Caco-2 (cell line): ENCODE data around the gene ATG2A. TPM values are rescaled to one million over a fixed set of nuclear protein-coding genes. Genes with fewer than 3 reads are reported as not detected.
A peak's percentile ranks its signal among the peaks of the same experiment; 100 is the strongest.

Source experiments
- BruUV-seq: library from RNA; stranded (reverse); fragments of 400-500 nt; replicated peaks from 2 replicates; lab custom pipeline; 2021; lab: Mats Ljungman, UMichigan
- CTCF ChIA-PET: fragments of 300-600 bp; sonication (Branson Sonifier 250); formaldehyde crosslinking; loops from one replicate; lab custom pipeline; 2022; ENCODE audit warnings: antibody characterized with exemption; lab: Charles Lee
- POLR2A ChIA-PET: fragments of 300-600 bp; sonication (Branson Sonifier 250); formaldehyde crosslinking; loops from one replicate; lab custom pipeline; 2022; ENCODE audit warnings: antibody characterized with exemption; lab: Charles Lee
- DNase-seq, 2 experiments: peaks; one replicate each; pipeline versions ENCODE4 v3.0.0 to v3.0.0-alpha.2; 2020 to 2022
- H3K27me3 ChIP-seq: replicated peaks from 2 replicates; pipeline ENCODE4 v1.6.0; 2011; ENCODE audit warnings: low read length; ENCODE audit not compliant: control insufficient read depth, insufficient read depth
- H3K36me3 ChIP-seq: 2 replicates; pipeline ENCODE4 v1.5.1; 2011; ENCODE audit warnings: low read length; ENCODE audit not compliant: control insufficient read depth, insufficient read depth
- H3K4me1 ChIP-seq: fragments of 250-450 bp; sonication (Bioruptor Pico); 2 replicates; pipeline ENCODE4 v1.5.1; 2020; ENCODE audit warnings: mild to moderate bottlenecking
- H3K4me3 ChIP-seq: 2 replicates; pipeline ENCODE4 v1.5.1; 2011; ENCODE audit warnings: low read depth, mild to moderate bottlenecking, control low read depth, low read length
- H3K9me3 ChIP-seq: fragments of 250-450 bp; sonication (Bioruptor Pico); 2 replicates; pipeline ENCODE4 v1.5.1; 2020; ENCODE audit warnings: mild to moderate bottlenecking, moderate library complexity
- H3K27ac Mint-ChIP-seq: one replicate; pipeline ENCODE4 v1.8.0; 2022; ENCODE audit warnings: mixed read lengths; ENCODE audit not compliant: unreplicated experiment
- H3K27me3 Mint-ChIP-seq: one replicate; pipeline ENCODE4 v1.8.0; 2022; ENCODE audit warnings: mixed read lengths; ENCODE audit not compliant: insufficient read depth, unreplicated experiment
- H3K36me3 Mint-ChIP-seq: one replicate; pipeline ENCODE4 v1.8.0; 2022; ENCODE audit warnings: mild to moderate bottlenecking, mixed read lengths; ENCODE audit not compliant: insufficient read depth, unreplicated experiment
- H3K4me1 Mint-ChIP-seq: one replicate; pipeline ENCODE4 v1.8.0; 2022; ENCODE audit warnings: low read depth, mixed read lengths; ENCODE audit not compliant: unreplicated experiment
- H3K4me3 Mint-ChIP-seq: one replicate; pipeline ENCODE4 v1.8.0; 2022; ENCODE audit warnings: mild to moderate bottlenecking, moderate library complexity, mixed read lengths; ENCODE audit not compliant: unreplicated experiment
- H3K9me3 Mint-ChIP-seq: one replicate; pipeline ENCODE4 v1.8.0; 2022; ENCODE audit warnings: mixed read lengths; ENCODE audit not compliant: unreplicated experiment
- CTCF ChIP-seq, 2 experiments: fragments of 200-600 bp in 1 of 2; IDR thresholded peaks; 1 replicate in 1 of 2; 2 replicates in 1 of 2; pipeline versions ENCODE4 v1.5.1 to v1.8.0; 2011 to 2022; ENCODE audit warnings: antibody characterized with exemption in 1 of 2, control low read depth in 1 of 2, inconsistent platforms in 1 of 2, low read depth in 1 of 2, low read length in 1 of 2, mild to moderate bottlenecking in 1 of 2, moderate library complexity in 1 of 2; ENCODE audit not compliant: insufficient read depth in 1 of 2, severe bottlenecking in 1 of 2, unreplicated experiment in 1 of 2
- intact Hi-C: fragments of 100-400 bp; cut with micrococcal nuclease; formaldehyde crosslinking; loops from one replicate; pipeline ENCODE4 v1.10.0; 2022; ENCODE audit not compliant: unreplicated experiment
- total RNA-seq: library from RNA; stranded (reverse); gene quantifications from 2 replicates; pipeline ENCODE4 v1.2.3, GENCODE V29; 2022

Gene ATG2A
- total RNA-seq, 1 experiment from 2014 or later, result 27.9 TPM

GRCh38 chr11:64854534-64855502 is 62.2 kb downstream of the ATG2A start:
- H3K36me3 ChIP-seq, result peaks cover 6% of the 10 kb centered on the region
- no peak overlapping the region for H3K4me3 ChIP-seq
- H3K27me3 Mint-ChIP-seq, result no peaks in the 10 kb centered on the region
- ChIA-PET CTCF (interaction anchor here (1.2 kb wide), 2 partner anchors 24 to 142 kb away, joined by 3 to 4 read pairs; partner anchors contain the start of gene BATF2), POLR2A (interaction anchor here (0.7 to 1.2 kb wide), 2 partner anchors 15 to 34 kb away, joined by 3 read pairs; no protein-coding TSS in a partner anchor)
- intact Hi-C loops, result no loop called here
- peak; percentile 67 to 79 for DNase-seq
- H3K9me3 Mint-ChIP-seq, result no peaks in the 10 kb centered on the region
- H3K4me3 Mint-ChIP-seq, result peak overlapping the region; percentile 46
- peaks cover 39% of the 10 kb centered on the region for H3K4me1 ChIP-seq
- peak overlapping the region; percentile 91 for H3K27ac Mint-ChIP-seq
- TF ChIP-seq CTCF (IDR thresholded peaks at IDR 0.05; ENCODE audit: insufficient read depth in 1 of 2, low read depth in 1 of 2, low read length in 1 of 2, severe bottlenecking in 1 of 2, unreplicated experiment in 1 of 2), result no peak
- no TSS peak for BruUV-seq
- peaks cover 17% of the 10 kb centered on the region for H3K4me1 Mint-ChIP-seq
- H3K36me3 Mint-ChIP-seq, result peaks cover 73% of the 10 kb centered on the region
- H3K27me3 ChIP-seq, result no peaks in the 10 kb centered on the region
- H3K9me3 ChIP-seq, result no peaks in the 10 kb centered on the region

GRCh38 chr11:64854157-64854533 is 62.9 kb downstream of the ATG2A start:
- TF ChIP-seq CTCF (IDR thresholded peaks at IDR 0.05; ENCODE audit: insufficient read depth in 1 of 2, low read depth in 1 of 2, low read length in 1 of 2, severe bottlenecking in 1 of 2, unreplicated experiment in 1 of 2), result no peak
- Histone ChIP-seq H3K9me3 (no peaks in the 10 kb centered on the region), H3K4me1 (peaks cover 39% of the 10 kb centered on the region), H3K27me3 (no peaks in the 10 kb centered on the region), H3K36me3 (peaks cover 4% of the 10 kb centered on the region), H3K4me3 (no peak overlapping the region)
- intact Hi-C loops, result no loop called here
- peaks cover 71% of the 10 kb centered on the region for H3K36me3 Mint-ChIP-seq
- H3K27ac Mint-ChIP-seq, result peak overlapping the region; percentile 91
- no TSS peak for BruUV-seq
- H3K27me3 Mint-ChIP-seq, result no peaks in the 10 kb centered on the region
- POLR2A ChIA-PET, result interaction anchor here (0.7 kb wide), 1 partner anchor 16 kb away, joined by 3 read pairs; no protein-coding TSS in a partner anchor
- no peaks in the 10 kb centered on the region for H3K9me3 Mint-ChIP-seq
- H3K4me1 Mint-ChIP-seq, result peaks cover 22% of the 10 kb centered on the region
- CTCF ChIA-PET, result interaction anchor here (1.2 kb wide), 1 partner anchor 25 kb away, joined by 3 read pairs; no protein-coding TSS in a partner anchor
- H3K4me3 Mint-ChIP-seq, result no peak overlapping the region
- DNase-seq, result no peak

- intact Hi-C loops, result no loop called here
- POLR2A ChIA-PET, result interaction anchor here (1.0 kb wide), 1 partner anchor 36 kb away, joined by 3 read pairs; no protein-coding TSS in a partner anchor
- no TSS peak for BruUV-seq
Measured at GRCh38 chr11:64853709-64854108, 63.3 kb downstream of the ATG2A start.

More at GRCh38 chr11:64853709-64854108, 63.3 kb downstream of the ATG2A start:
- H3K36me3 ChIP-seq, result peaks cover 4% of the 10 kb centered on the region
- Mint-ChIP-seq H3K27me3 (no peaks in the 10 kb centered on the region), H3K36me3 (peaks cover 71% of the 10 kb centered on the region), H3K9me3 (no peaks in the 10 kb centered on the region), H3K4me3 (no peak overlapping the region), H3K27ac (peak overlapping the region; percentile 69), H3K4me1 (peaks cover 24% of the 10 kb centered on the region)
- H3K4me3 ChIP-seq, result no peak overlapping the region
- H3K9me3 ChIP-seq, result no peaks in the 10 kb centered on the region
- DNase-seq, result no peak
- TF ChIP-seq CTCF (IDR thresholded peaks at IDR 0.05; ENCODE audit: insufficient read depth in 1 of 2, low read depth in 1 of 2, low read length in 1 of 2, severe bottlenecking in 1 of 2, unreplicated experiment in 1 of 2), result no peak
- H3K4me1 ChIP-seq, result peaks cover 43% of the 10 kb centered on the region
- CTCF ChIA-PET, result interaction anchor here (1.2 kb wide), 1 partner anchor 25 kb away, joined by 3 read pairs; no protein-coding TSS in a partner anchor
- no peaks in the 10 kb centered on the region for H3K27me3 ChIP-seq
